Colonic mucosa (tissue), 4 donors: ENCODE results near the gene NKX2-3. TPM values are rescaled to one million over a fixed set of nuclear protein-coding genes. Genes with fewer than 3 reads are reported as not detected.

Experiments used
- DNase-seq: peaks from one replicate; pipeline ENCODE4 v3.0.0-alpha.2; 2020
- H3K27ac ChIP-seq: fragments of 200-600 bp; one replicate; pipeline ENCODE4 v1.8.0; 2021
- H3K27me3 ChIP-seq: fragments of 200-600 bp; one replicate; pipeline ENCODE4 v1.8.0; 2021
- H3K36me3 ChIP-seq: fragments of 200-600 bp; one replicate; pipeline ENCODE4 v1.8.0; 2021
- H3K4me1 ChIP-seq: fragments of 200-600 bp; one replicate; pipeline ENCODE4 v1.8.0; 2021; ENCODE audit warnings: mild to moderate bottlenecking
- H3K4me3 ChIP-seq: fragments of 200-600 bp; one replicate; pipeline ENCODE4 v1.8.0; 2021
- H3K9ac ChIP-seq, 2 donors: one replicate each; pipeline ENCODE4 v1.7.0; 2013; ENCODE audit warnings: control low read depth in 2 of 2, low read depth in 2 of 2, low read length in 2 of 2
- H3K9me3 ChIP-seq: fragments of 200-600 bp; one replicate; pipeline ENCODE4 v1.8.0; 2021
- intact Hi-C: fragments of 100-400 bp; cut with DNase I; formaldehyde crosslinking; loops from one replicate; pipeline ENCODE4 v1.14.1; 2022
- total RNA-seq, 2 donors: library from RNA; stranded (reverse); fragmentation: NEBNext Ultra II Directional in 1 of 2; extraction: Animal tissue kit (Norgen Biotek cat#: 25700) in 1 of 2; gene quantifications; one replicate each; pipeline ENCODE4 v1.2.1, GENCODE V29; 2021
- TF ChIP-seq, protein P1 (sequence below): fragments of 200-600 bp; IDR thresholded peaks from one replicate; pipeline ENCODE4 v1.8.0; 2022; ENCODE audit warnings: antibody characterized with exemption, mild to moderate bottlenecking
- donor health status: healthy.
- donor health status: DM: no; HTN: no; CAD: no.
- donor health status: DM: no; HTN: no; CAD: no.

NKX2-3 gene
- total RNA-seq, 2 donors from 2014 or later: 5.4 to 7.9 TPM

GRCh38 chr10:99564361-99564760 lies 31.6 kb downstream of the NKX2-3 start:
- intact Hi-C loops: no loop called here
- Histone ChIP-seq H3K9ac (no peak overlapping the region), H3K4me3 (no peak overlapping the region)

GRCh38 chr10:99565166-99565565 lies 32.4 kb downstream of the NKX2-3 start:
- H3K27me3 ChIP-seq: no peaks in the 10 kb centered on the region
- no peaks in the 10 kb centered on the region for H3K9me3 ChIP-seq
- no peak overlapping the region for H3K9ac ChIP-seq
- no peaks in the 10 kb centered on the region for H3K4me1 ChIP-seq
- H3K4me3 ChIP-seq: no peak overlapping the region
- H3K27ac ChIP-seq: no peak overlapping the region
- TF ChIP-seq, protein P1, sequence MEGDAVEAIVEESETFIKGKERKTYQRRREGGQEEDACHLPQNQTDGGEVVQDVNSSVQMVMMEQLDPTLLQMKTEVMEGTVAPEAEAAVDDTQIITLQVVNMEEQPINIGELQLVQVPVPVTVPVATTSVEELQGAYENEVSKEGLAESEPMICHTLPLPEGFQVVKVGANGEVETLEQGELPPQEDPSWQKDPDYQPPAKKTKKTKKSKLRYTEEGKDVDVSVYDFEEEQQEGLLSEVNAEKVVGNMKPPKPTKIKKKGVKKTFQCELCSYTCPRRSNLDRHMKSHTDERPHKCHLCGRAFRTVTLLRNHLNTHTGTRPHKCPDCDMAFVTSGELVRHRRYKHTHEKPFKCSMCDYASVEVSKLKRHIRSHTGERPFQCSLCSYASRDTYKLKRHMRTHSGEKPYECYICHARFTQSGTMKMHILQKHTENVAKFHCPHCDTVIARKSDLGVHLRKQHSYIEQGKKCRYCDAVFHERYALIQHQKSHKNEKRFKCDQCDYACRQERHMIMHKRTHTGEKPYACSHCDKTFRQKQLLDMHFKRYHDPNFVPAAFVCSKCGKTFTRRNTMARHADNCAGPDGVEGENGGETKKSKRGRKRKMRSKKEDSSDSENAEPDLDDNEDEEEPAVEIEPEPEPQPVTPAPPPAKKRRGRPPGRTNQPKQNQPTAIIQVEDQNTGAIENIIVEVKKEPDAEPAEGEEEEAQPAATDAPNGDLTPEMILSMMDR: no peak
- no peak for DNase-seq
- intact Hi-C loops: no loop called here
- no peaks in the 10 kb centered on the region for H3K36me3 ChIP-seq

More at GRCh38 chr10:99564361-99564760, 31.6 kb downstream of the NKX2-3 start:
- H3K27me3 ChIP-seq: no peaks in the 10 kb centered on the region
- no peak overlapping the region for H3K27ac ChIP-seq
- H3K9me3 ChIP-seq: no peaks in the 10 kb centered on the region
- no peaks in the 10 kb centered on the region for H3K4me1 ChIP-seq
- TF ChIP-seq, protein P1: no peak
- H3K36me3 ChIP-seq: no peaks in the 10 kb centered on the region
- DNase-seq: no peak

DNA sequence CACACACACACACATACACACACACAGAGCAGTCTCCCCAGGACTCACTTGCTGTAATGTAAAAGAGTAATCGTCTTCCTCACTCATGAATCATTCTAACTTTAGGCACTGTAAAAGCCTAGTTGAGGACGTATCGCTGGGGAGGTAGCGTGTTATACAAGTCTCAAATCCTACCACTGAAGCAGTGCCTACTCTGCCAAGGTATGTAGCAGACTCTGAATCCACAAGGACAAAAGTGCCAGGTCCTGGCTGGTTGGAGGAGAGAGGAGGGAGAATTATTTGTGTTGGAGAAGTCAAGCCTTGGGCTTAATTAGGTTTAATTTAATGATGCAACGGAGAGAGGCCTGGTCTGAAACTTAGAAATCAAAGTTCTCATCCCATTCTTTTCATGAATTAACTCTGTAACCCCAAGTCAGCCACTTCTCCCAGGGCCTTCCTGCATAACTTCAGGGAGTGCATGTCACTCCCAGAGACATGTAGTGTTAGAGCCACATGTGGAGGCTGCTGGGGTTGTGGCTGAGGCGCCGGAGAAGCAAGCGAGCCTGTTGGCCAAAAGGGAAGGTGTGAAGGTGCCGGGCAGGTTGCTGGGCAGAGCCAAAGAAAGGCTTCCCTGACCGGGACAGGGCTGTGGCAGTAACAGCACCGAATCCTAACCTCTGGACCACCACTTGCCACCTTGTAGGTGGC lies 36.7 kb downstream of the NKX2-3 start:
- Histone ChIP-seq H3K9me3 (no peaks in the 10 kb centered on the region), H3K4me1 (no peaks in the 10 kb centered on the region), H3K27me3 (no peaks in the 10 kb centered on the region), H3K4me3 (no peak overlapping the region), H3K9ac (no peak overlapping the region), H3K27ac (no peak overlapping the region), H3K36me3 (no peaks in the 10 kb centered on the region)
- intact Hi-C loops: no loop called here
- no peak for DNase-seq
- TF ChIP-seq, protein P1: no peak

- intact Hi-C loops: no loop called here
- H3K4me3 ChIP-seq: no peak overlapping the region
- DNase-seq: no peak
- H3K9ac ChIP-seq: no peak overlapping the region
- H3K4me1 ChIP-seq: no peaks in the 10 kb centered on the region
- TF ChIP-seq, protein P1: no peak
- H3K36me3 ChIP-seq: no peaks in the 10 kb centered on the region
- no peaks in the 10 kb centered on the region for H3K27me3 ChIP-seq
- no peaks in the 10 kb centered on the region for H3K9me3 ChIP-seq
- no peak overlapping the region for H3K27ac ChIP-seq
Observed at GRCh38 chr10:99569961-99570360, 37.2 kb downstream of the NKX2-3 start.

DNA sequence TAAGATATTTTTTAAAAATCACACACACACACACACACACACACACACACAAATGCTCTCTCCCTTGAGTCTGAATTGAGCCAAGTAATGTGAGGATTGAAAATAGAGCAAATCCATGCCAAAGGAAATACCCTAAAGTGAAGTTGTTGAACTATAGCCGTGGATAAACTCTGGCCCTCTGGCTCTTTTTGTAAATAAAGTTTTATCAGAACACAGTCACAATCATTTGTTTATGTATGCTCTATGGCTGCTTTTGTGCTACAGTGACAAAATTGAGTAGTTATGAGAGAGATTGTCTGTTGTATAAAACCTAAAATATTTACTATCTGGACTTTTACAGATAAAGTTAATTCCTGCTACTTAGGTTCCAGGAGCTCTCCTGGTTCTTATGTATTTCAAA lies 39.1 kb downstream of the NKX2-3 start:
- H3K9ac ChIP-seq: no peak overlapping the region
- no peaks in the 10 kb centered on the region for H3K27me3 ChIP-seq
- intact Hi-C loops: no loop called here

More for the DNA sequence above, 39.1 kb downstream of the NKX2-3 start:
- TF ChIP-seq, protein P1: no peak
- Histone ChIP-seq H3K27ac (no peak overlapping the region), H3K36me3 (no peaks in the 10 kb centered on the region), H3K9me3 (no peaks in the 10 kb centered on the region), H3K4me3 (no peak overlapping the region), H3K4me1 (no peaks in the 10 kb centered on the region)
- no peak for DNase-seq
